Measurements from ENCODE around the gene ADARB2.

GRCh38 chr10:1155791-1156615, 581.3 kb downstream of the ADARB2 start:
- no peak for TF ChIP-seq ATF3 (IDR thresholded peaks at IDR 0.05; ENCODE audit: borderline replicate concordance, extremely low read depth, low read depth, low read length)
- TF ChIP-seq MAX (IDR thresholded peaks at IDR 0.05; ENCODE audit: low read depth, low read length): no peak

All from GM12878 (cell line).